ENCODE results near the gene CDK8. TPM values are rescaled to one million over a fixed set of nuclear protein-coding genes. Genes with fewer than 3 reads are reported as not detected.
A peak's percentile ranks its signal among the peaks of the same experiment; 100 is the strongest.

Gene CDK8
- total RNA-seq, 4 donors from 2014 or later: 9.4 to 11.0 (median 10.3) TPM

GRCh38 chr13:26424181-26424580 is 170.3 kb downstream of the CDK8 start:
- H3K9me3 ChIP-seq: no peaks in the 10 kb centered on the region
- H3K27ac ChIP-seq: peak overlapping the region in 3 of 4 donors; percentile 10 to 19 (median 18)
- DNase-seq: no peak
- intact Hi-C loops (cut with DNase I; ENCODE audit: low total_unique reads): no loop called here
- no peak for ATAC-seq
- TF ChIP-seq CTCF (IDR thresholded peaks at IDR 0.05 in 4 of 5, conservative IDR thresholded peaks at IDR 0.05 in 1 of 5) (no peak), POLR2A (IDR thresholded peaks at IDR 0.05) (no peak)
- in situ Hi-C loops (cut with MboI; ENCODE audit: low sequenced_read_pairs in 4 of 4): no loop called here
- no peaks in the 10 kb centered on the region for H3K27me3 ChIP-seq
- no peaks in the 10 kb centered on the region for H3K4me1 ChIP-seq
- no peaks in the 10 kb centered on the region for H3K36me3 ChIP-seq
- no peak overlapping the region for H3K4me3 ChIP-seq

- Histone ChIP-seq H3K27me3 (no peaks in the 10 kb centered on the region), H3K27ac (no peak overlapping the region), H3K36me3 (no peaks in the 10 kb centered on the region), H3K4me3 (no peak overlapping the region), H3K9me3 (no peaks in the 10 kb centered on the region), H3K4me1 (no peaks in the 10 kb centered on the region)
- intact Hi-C loops (cut with DNase I; ENCODE audit: low total_unique reads) (no loop called here), in situ Hi-C loops (cut with MboI; ENCODE audit: low sequenced_read_pairs in 4 of 4) (no loop called here)
- TF ChIP-seq CTCF (IDR thresholded peaks at IDR 0.05 in 4 of 5, conservative IDR thresholded peaks at IDR 0.05 in 1 of 5) (no peak), POLR2A (IDR thresholded peaks at IDR 0.05) (no peak)
- no peak for ATAC-seq
- DNase-seq: no peak
Measured at GRCh38 chr13:26425443-26426358, 171.8 kb downstream of the CDK8 start.

DNA sequence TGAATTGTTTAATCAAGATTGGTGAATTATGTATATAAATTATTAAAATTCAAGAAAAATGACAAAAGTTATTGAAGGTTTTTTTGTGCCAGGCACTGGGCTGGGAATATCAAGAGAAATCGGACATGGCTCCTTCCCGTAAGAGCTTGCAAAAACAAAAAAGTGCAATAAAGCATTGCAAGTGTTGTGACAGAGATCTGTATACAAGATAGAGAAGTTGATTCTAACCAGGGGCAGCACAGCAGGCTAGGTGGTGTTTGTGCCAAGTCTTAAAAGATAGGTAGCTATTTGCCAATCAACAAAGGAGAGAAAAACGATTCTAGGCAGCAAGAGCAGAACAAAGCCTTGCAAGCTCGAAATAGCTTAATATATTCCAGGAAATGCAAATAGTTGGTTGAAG is 179.8 kb downstream of the CDK8 start:
- no peak for ATAC-seq
- H3K36me3 ChIP-seq: no peaks in the 10 kb centered on the region
- no peak for TF ChIP-seq POLR2A (IDR thresholded peaks at IDR 0.05)
- no peak for TF ChIP-seq CTCF (IDR thresholded peaks at IDR 0.05 in 4 of 5, conservative IDR thresholded peaks at IDR 0.05 in 1 of 5)

DNA sequence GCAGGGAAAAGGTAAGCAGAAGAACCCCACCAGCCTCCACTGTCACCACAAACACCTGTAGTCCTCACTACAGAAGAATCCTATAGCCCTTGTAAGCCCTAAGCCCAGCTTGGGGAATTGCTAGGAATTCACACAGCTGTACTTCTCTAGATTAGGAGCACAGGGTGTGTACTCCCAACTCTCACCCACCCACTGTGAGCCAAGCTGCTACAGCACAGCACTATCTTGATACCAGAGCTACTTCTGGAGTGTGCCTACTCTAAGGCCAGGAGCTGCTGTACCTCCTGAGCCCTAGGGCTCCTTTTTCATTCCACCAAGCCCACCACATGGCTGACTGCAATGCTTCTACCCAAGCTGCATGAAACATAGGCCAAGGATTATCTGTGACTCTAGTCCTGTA is 181.2 kb downstream of the CDK8 start:
- in situ Hi-C loops (cut with MboI; ENCODE audit: low sequenced_read_pairs in 4 of 4): no loop called here
- H3K27me3 ChIP-seq: no peaks in the 10 kb centered on the region

More for the DNA sequence above, 179.8 kb downstream of the CDK8 start:
- Histone ChIP-seq H3K4me3 (no peak overlapping the region), H3K9me3 (peaks cover 0 to 23% (median 3%) of the 10 kb centered on the region in 3 donors), H3K4me1 (no peaks in the 10 kb centered on the region), H3K27ac (no peak overlapping the region), H3K27me3 (no peaks in the 10 kb centered on the region)
- intact Hi-C loops (cut with DNase I; ENCODE audit: low total_unique reads) (no loop called here), in situ Hi-C loops (cut with MboI; ENCODE audit: low sequenced_read_pairs in 4 of 4) (no loop called here)
- no peak for DNase-seq

More for the DNA sequence above, 181.2 kb downstream of the CDK8 start:
- Histone ChIP-seq H3K4me3 (no peak overlapping the region), H3K4me1 (no peaks in the 10 kb centered on the region), H3K9me3 (peaks cover 0 to 23% (median 3%) of the 10 kb centered on the region in 3 donors), H3K36me3 (no peaks in the 10 kb centered on the region), H3K27ac (no peak overlapping the region)
- ATAC-seq: no peak
- intact Hi-C loops (cut with DNase I; ENCODE audit: low total_unique reads): no loop called here
- no peak for TF ChIP-seq POLR2A (IDR thresholded peaks at IDR 0.05)
- TF ChIP-seq CTCF (IDR thresholded peaks at IDR 0.05 in 4 of 5, conservative IDR thresholded peaks at IDR 0.05 in 1 of 5): no peak
- no peak for DNase-seq
